ENCODE measurements around the gene STX4.

Gene STX4

GRCh38 chr16:31063495-31063842, 30.1 kb downstream of the STX4 start (continued):
- TF ChIP-seq RARB (CRISPR knock-in tag; IDR thresholded peaks at IDR 0.05) (no peak), ZFP3 (CRISPR knock-in tag; IDR thresholded peaks at IDR 0.05) (no peak)

DNA sequence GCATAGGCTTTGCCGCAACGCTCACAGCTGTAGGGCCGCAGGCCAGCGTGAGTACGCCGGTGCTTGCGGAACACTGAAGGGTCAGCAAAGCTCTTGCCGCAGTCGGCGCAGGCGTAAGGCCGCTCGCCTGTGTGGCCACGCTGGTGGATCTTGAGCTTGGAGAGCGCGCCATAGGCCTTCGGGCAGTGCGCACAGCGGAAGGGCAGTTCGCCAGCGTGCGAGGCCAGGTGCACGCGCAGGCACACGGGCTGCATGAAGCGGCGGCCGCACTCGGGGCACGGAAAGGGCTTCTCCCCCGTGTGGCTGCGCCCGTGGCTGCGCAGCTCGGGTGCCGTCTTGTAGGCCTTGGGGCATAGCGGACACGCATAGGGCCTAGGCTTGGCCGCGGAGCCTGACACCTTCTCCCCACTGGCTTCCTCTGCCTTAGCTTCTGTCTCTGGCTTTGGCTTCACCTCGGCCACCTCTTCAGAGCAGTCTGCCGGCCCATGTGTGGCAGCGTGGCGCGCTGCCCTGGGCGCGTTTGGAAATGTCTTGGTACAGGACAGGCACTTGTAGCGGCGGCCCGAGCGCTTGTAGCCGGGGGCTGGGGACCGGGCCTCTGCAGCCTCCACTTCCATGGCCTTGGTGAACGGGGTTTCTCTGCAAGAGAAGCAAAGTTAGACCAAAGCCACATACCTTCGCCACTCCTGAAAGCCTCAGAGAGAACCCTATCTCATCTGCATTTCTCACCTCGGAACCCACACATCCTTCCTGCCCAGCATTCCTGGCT, 30.7 kb downstream of the STX4 start:
- ATAC-seq = no peak
- TF ChIP-seq CSDC2 (CRISPR knock-in tag; IDR thresholded peaks at IDR 0.05) (no peak), ZFP3 (CRISPR knock-in tag; IDR thresholded peaks at IDR 0.05) (no peak), ZFP30 (CRISPR knock-in tag; IDR thresholded peaks at IDR 0.05) (no peak), OSR1 (CRISPR knock-in tag; IDR thresholded peaks at IDR 0.05) (no peak), GLIS3 (CRISPR knock-in tag; IDR thresholded peaks at IDR 0.05) (no peak), ESRRG (CRISPR knock-in tag; IDR thresholded peaks at IDR 0.05) (no peak), CREB5 (CRISPR knock-in tag; IDR thresholded peaks at IDR 0.05; ENCODE audit: low read depth) (no peak)

GRCh38 chr16:31064882-31065461, 31.6 kb downstream of the STX4 start:
- ATAC-seq = peak; percentile 87

DNA sequence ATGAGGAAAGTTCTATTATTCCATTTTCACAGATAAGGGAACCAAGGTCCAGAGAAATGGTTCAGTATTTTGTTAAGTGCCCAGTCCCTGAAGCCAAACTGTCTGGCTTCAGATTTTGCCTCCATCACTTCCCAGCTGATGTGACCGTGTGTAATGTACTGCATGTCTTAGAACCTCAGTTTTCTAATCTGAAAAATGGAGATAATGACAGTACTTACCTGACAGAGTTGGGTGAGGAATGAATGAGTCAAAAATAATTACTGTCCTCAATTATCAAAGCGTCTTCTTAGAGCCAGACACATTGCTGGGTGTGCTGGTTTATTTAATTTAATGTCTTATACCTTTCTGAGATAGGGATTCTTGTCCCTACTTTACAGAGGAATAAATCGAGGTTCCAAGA, 34.0 kb downstream of the STX4 start:
- TF ChIP-seq, protein P1, sequence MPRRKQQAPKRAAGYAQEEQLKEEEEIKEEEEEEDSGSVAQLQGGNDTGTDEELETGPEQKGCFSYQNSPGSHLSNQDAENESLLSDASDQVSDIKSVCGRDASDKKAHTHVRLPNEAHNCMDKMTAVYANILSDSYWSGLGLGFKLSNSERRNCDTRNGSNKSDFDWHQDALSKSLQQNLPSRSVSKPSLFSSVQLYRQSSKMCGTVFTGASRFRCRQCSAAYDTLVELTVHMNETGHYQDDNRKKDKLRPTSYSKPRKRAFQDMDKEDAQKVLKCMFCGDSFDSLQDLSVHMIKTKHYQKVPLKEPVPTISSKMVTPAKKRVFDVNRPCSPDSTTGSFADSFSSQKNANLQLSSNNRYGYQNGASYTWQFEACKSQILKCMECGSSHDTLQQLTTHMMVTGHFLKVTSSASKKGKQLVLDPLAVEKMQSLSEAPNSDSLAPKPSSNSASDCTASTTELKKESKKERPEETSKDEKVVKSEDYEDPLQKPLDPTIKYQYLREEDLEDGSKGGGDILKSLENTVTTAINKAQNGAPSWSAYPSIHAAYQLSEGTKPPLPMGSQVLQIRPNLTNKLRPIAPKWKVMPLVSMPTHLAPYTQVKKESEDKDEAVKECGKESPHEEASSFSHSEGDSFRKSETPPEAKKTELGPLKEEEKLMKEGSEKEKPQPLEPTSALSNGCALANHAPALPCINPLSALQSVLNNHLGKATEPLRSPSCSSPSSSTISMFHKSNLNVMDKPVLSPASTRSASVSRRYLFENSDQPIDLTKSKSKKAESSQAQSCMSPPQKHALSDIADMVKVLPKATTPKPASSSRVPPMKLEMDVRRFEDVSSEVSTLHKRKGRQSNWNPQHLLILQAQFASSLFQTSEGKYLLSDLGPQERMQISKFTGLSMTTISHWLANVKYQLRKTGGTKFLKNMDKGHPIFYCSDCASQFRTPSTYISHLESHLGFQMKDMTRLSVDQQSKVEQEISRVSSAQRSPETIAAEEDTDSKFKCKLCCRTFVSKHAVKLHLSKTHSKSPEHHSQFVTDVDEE (CRISPR knock-in tag; IDR thresholded peaks at IDR 0.05) = no peak
- TF ChIP-seq POU6F1 (CRISPR knock-in tag; IDR thresholded peaks at IDR 0.05; ENCODE audit: borderline replicate concordance, low read depth) (no peak), GLIS3 (CRISPR knock-in tag; IDR thresholded peaks at IDR 0.05) (no peak), ISL1 (CRISPR knock-in tag; IDR thresholded peaks at IDR 0.05) (no peak), SNAI2 (CRISPR knock-in tag; IDR thresholded peaks at IDR 0.05) (no peak), CREB5 (CRISPR knock-in tag; IDR thresholded peaks at IDR 0.05; ENCODE audit: low read depth) (no peak), ESRRG (CRISPR knock-in tag; IDR thresholded peaks at IDR 0.05) (no peak), CSRNP3 (CRISPR knock-in tag; IDR thresholded peaks at IDR 0.05) (no peak), BACH2 (CRISPR knock-in tag; IDR thresholded peaks at IDR 0.05; ENCODE audit: borderline replicate concordance) (no peak), CSDC2 (CRISPR knock-in tag; IDR thresholded peaks at IDR 0.05) (no peak), ZNF70 (CRISPR knock-in tag; IDR thresholded peaks at IDR 0.05) (no peak), PATZ1 (CRISPR knock-in tag; IDR thresholded peaks at IDR 0.05; ENCODE audit: borderline replicate concordance) (no peak), ZNF8 (CRISPR knock-in tag; IDR thresholded peaks at IDR 0.05) (no peak)
- ATAC-seq = no peak

More at GRCh38 chr16:31064882-31065461, 31.6 kb downstream of the STX4 start:
- no peak for TF ChIP-seq ISL1 (CRISPR knock-in tag; IDR thresholded peaks at IDR 0.05)
- TF ChIP-seq PATZ1 (CRISPR knock-in tag; IDR thresholded peaks at IDR 0.05; ENCODE audit: borderline replicate concordance) = no peak
- TF ChIP-seq BACH2 (CRISPR knock-in tag; IDR thresholded peaks at IDR 0.05; ENCODE audit: borderline replicate concordance) = no peak
